WERI-Rb-1 (cell line): ENCODE results near the gene PXN.

Experiments
- DNase-seq: peaks from one replicate; pipeline ENCODE4 v3.0.0-alpha.2; 2020
- H3K27ac ChIP-seq: fragments of 250-450 bp; sonication (Bioruptor Pico); 2 replicates; pipeline ENCODE4 v1.5.1; 2020; ENCODE audit warnings: mild to moderate bottlenecking, moderate library complexity
- H3K27me3 ChIP-seq: fragments of 250-450 bp; sonication (Bioruptor Pico); 2 replicates; pipeline ENCODE4 v1.5.1; 2021; ENCODE audit warnings: mild to moderate bottlenecking, low read depth, moderate library complexity; ENCODE audit not compliant: insufficient read depth, severe bottlenecking
- H3K36me3 ChIP-seq: fragments of 250-450 bp; sonication (Bioruptor Pico); 2 replicates; pipeline ENCODE4 v1.5.1; 2020; ENCODE audit warnings: mild to moderate bottlenecking, moderate library complexity
- H3K4me3 ChIP-seq: 2 replicates; pipeline ENCODE4 v1.5.1; 2011; ENCODE audit warnings: low read depth, mild to moderate bottlenecking, control low read depth, low read length
- H3K9me3 ChIP-seq: fragments of 250-450 bp; sonication (Bioruptor Pico); 2 replicates; pipeline ENCODE4 v1.5.1; 2021; ENCODE audit warnings: mild to moderate bottlenecking, moderate library complexity; ENCODE audit not compliant: severe bottlenecking
- TF ChIP-seq, protein P1 (sequence below): IDR thresholded peaks from 2 replicates; pipeline ENCODE4 v1.5.1; 2011; ENCODE audit warnings: low read depth, mild to moderate bottlenecking, control low read depth, inconsistent platforms, low read length

Gene PXN

DNA sequence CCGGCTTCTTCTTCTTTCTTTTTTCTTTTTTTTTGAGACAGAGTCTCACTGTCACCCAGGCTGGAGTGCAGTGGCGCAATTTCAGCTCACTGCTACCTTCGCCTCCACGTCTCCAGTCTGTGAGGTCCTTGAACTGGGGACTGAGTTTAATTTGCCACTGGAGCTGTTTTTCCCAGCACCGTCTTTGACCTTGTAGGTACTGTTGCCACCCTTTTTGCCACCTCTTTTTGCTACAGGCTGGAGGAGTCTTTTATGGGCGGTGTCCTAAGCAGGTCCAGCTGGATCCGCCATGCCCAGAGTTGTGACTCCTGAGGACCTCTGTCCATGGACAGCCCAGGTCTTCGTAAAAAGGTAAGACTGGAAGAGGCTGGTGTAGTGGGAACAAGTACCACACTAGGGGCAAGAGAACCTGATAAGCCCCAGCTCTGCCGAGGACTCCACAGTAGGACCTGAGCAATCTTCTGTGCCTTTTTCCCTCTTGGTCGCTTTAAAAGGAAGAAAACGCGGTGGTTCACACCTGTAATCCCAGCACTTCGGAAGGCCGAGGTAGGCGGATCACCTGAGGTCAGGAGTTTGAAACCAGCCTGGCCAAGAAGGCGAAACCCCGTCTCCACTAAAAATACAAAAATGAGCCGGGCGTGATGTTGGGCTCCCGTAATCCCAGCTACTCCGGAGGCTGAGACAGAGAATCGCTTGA, 25.2 kb upstream of the PXN start:
- Histone ChIP-seq H3K27ac (peak overlapping the region; percentile 57), H3K36me3 (no peaks in the 10 kb centered on the region), H3K9me3 (no peaks in the 10 kb centered on the region), H3K27me3 (no peaks in the 10 kb centered on the region), H3K4me3 (peak overlapping the region; percentile 42)
- TF ChIP-seq, protein P1, sequence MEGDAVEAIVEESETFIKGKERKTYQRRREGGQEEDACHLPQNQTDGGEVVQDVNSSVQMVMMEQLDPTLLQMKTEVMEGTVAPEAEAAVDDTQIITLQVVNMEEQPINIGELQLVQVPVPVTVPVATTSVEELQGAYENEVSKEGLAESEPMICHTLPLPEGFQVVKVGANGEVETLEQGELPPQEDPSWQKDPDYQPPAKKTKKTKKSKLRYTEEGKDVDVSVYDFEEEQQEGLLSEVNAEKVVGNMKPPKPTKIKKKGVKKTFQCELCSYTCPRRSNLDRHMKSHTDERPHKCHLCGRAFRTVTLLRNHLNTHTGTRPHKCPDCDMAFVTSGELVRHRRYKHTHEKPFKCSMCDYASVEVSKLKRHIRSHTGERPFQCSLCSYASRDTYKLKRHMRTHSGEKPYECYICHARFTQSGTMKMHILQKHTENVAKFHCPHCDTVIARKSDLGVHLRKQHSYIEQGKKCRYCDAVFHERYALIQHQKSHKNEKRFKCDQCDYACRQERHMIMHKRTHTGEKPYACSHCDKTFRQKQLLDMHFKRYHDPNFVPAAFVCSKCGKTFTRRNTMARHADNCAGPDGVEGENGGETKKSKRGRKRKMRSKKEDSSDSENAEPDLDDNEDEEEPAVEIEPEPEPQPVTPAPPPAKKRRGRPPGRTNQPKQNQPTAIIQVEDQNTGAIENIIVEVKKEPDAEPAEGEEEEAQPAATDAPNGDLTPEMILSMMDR, result no peak
- DNase-seq, result peak; percentile 63

DNA sequence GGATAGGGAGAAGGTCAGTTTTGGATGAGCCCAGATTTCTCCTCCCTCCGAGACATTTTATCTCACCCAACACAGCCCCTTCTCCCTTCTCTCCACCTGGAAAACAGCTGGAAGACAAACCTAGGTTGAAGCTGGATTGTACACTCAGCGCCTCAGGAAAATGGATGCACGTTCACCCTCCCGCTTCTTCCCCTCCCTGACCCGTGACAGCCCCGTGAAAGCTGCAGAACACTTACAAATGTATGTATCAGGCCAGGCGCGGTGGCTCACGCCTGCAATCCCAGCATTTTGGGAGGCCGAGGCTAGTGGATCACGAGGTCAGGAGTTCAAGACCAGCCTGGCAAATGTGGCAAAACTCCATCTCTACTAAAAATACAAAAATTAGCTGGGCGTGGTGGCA, 22.0 kb upstream of the PXN start:
- TF ChIP-seq, protein P1, result no peak
- H3K4me3 ChIP-seq, result no peak overlapping the region
- no peaks in the 10 kb centered on the region for H3K27me3 ChIP-seq
- no peaks in the 10 kb centered on the region for H3K9me3 ChIP-seq
- DNase-seq, result no peak
- H3K27ac ChIP-seq, result no peak overlapping the region
- no peaks in the 10 kb centered on the region for H3K36me3 ChIP-seq

DNA sequence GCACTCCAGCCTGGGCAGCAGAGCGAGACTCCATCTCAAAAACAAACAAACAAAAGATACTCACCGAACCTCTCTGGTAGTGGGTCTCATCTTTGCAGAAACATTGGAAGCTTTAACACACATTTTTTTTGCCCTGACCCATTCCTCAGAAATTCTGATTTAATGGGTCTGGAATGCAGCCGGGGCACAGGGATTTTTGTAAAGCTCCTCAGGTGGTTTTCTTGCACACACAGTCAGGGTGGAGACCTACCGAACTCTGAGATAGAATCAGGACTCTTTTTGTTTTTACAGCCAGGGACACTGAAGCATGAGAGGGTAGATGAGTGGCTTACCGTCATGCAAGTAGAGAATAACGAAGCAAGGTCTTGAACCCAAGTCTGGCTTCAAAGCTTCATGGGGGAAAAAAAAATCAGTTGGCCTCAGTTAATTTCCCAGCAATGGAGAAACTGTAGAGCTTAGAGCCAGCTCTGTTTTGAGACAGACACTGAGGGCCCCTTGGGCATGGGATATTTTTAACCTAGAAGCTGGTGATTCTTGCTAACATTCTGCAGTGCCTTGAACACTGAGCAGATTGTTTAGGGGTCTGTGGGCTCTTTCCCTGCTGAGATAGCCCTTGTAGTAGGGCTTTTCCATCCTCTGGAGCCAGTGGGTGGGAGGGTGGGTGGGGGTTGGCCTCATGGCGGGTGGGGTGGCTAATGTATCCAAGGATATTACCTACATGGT, 21.4 kb upstream of the PXN start:
- H3K27me3 ChIP-seq, result no peaks in the 10 kb centered on the region
- TF ChIP-seq, protein P1, result no peak
- no peaks in the 10 kb centered on the region for H3K9me3 ChIP-seq
- H3K36me3 ChIP-seq, result no peaks in the 10 kb centered on the region
- H3K27ac ChIP-seq, result no peak overlapping the region
- no peak overlapping the region for H3K4me3 ChIP-seq
- no peak for DNase-seq

DNA sequence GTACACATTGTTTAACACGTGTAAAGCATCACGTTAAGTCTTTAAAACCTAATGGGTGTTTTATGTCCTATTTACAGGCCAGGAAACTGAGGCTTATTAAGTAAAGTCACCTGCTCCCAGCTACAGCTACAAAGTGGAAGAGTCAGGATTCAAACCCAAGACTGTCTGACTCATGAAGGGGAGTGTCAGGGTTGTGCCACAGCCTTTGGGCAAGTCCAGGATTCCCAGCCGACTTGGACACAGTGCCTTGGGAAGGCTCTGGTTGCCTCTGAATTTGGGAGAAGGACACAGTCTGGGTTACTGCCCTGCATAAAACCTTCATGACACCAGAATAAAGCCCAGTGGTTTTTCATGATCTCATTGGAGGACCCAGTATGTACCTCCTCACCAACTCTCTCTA, 18.9 kb upstream of the PXN start:
- no peak overlapping the region for H3K4me3 ChIP-seq
- DNase-seq, result no peak
- H3K9me3 ChIP-seq, result no peaks in the 10 kb centered on the region
- H3K27ac ChIP-seq, result no peak overlapping the region
- TF ChIP-seq, protein P1, result no peak
- no peaks in the 10 kb centered on the region for H3K27me3 ChIP-seq
- no peaks in the 10 kb centered on the region for H3K36me3 ChIP-seq

DNA sequence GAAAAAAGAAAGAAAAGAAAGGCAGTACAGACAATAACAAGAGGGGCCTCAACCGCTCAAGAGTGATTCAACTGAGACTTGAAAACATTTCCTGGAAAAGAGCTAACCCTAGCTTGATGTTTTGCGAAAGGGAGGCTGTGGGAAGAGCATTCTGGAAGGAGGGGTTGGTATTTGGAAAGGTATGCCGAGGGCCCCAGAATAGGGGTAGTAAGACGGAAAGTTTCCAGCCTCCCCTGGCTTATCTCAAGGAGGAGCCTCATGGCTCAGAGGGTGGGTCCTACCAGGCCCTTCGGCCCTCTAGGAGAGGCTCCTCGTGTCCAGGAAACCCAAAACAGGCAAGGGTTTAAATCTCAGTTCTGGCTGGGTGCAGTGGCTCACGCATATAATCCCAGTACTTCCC, 17.8 kb upstream of the PXN start:
- H3K4me3 ChIP-seq, result no peak overlapping the region
- peaks cover 1% of the 10 kb centered on the region for H3K9me3 ChIP-seq
- H3K27me3 ChIP-seq, result no peaks in the 10 kb centered on the region
- TF ChIP-seq, protein P1, result no peak
- H3K27ac ChIP-seq, result no peak overlapping the region
- no peak for DNase-seq
- H3K36me3 ChIP-seq, result no peaks in the 10 kb centered on the region
